ENCODE measurements around the gene FOXP3.

The FOXP3 gene

GRCh38 chrX:49211074-49211473 lies 53.4 kb downstream of the FOXP3 start:
- no peak for DNase-seq

GRCh38 chrX:49210406-49210805 lies 54.1 kb downstream of the FOXP3 start:
- DNase-seq = no peak

- DNase-seq = no peak
These were observed 54.9 kb downstream of the FOXP3 start for GRCh38 chrX:49209434-49210251.

GRCh38 chrX:49208399-49208798 lies 56.1 kb downstream of the FOXP3 start:
- DNase-seq = no peak

- no peak for DNase-seq
These were observed 58.0 kb downstream of the FOXP3 start for GRCh38 chrX:49206543-49206942.

GRCh38 chrX:49205443-49205842 lies 59.1 kb downstream of the FOXP3 start:
- DNase-seq = no peak

GRCh38 chrX:49204709-49205108 lies 59.8 kb downstream of the FOXP3 start:
- DNase-seq = no peak

- no peak for DNase-seq
These were observed 60.5 kb downstream of the FOXP3 start for GRCh38 chrX:49204017-49204416.

- no peak for DNase-seq
These were observed 61.0 kb downstream of the FOXP3 start for GRCh38 chrX:49203536-49203935.

GRCh38 chrX:49202022-49202421 lies 62.5 kb downstream of the FOXP3 start:
- DNase-seq = no peak
